Suppressor macrophage treated with lipopolysaccharide for 1 hour (primary cell): ENCODE measurements around the gene NEURL1.
"Not testable (repeated sequence)": the region's sequence is repeated elsewhere in the genome, so short reads cannot be mapped to it uniquely, and the experiment has no call there.

Experiments
- DNase-seq, 3 donors: peaks; one replicate each; pipeline ENCODE4 v3.0.0-alpha.2; 2020 to 2022

NEURL1 gene

DNA sequence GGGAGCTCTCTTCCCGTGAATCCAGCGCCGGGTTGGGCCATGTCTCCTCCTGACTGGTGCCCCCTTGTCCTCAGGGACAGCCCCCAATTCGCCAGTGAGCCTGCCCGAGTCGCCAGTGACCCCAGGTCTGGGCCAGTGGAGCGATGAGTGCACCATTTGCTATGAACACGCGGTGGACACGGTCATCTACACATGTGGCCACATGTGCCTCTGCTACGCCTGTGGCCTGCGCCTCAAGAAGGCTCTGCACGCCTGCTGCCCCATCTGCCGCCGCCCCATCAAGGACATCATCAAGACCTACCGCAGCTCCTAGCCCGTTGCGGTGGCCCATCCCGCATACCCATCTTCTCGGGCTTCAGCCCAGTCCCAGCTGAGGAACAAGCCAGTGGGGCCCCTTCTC, 96.6 kb downstream of the NEURL1 start:
- no peak for DNase-seq

DNA sequence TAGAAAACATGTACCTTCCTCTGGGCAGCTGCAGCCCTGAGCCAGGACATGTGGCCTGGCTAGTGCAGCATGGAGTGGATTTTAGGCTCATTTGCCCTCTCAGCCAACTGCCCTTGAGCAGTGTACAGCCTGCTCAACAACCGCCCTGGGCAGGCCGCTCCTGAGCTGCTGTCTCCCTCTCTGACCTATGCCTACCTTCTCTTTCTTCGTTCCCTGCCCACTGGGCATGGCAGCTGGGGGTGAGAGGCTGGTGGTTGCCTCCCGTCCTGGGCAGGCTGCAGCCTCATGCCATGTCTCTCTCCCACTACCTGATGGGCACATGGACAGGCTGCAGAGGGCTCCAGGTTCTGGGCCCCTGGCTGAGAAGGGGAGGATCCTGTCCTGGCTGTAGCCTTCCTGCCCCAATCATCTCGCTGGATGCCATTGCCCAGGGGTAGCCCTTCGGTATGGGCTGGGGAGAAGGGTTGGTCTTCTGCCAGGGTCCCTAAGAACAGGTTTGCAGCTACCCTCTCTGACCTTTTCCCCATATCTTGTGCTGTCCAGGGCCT, 97.3 kb downstream of the NEURL1 start:
- DNase-seq, result no peak

DNA sequence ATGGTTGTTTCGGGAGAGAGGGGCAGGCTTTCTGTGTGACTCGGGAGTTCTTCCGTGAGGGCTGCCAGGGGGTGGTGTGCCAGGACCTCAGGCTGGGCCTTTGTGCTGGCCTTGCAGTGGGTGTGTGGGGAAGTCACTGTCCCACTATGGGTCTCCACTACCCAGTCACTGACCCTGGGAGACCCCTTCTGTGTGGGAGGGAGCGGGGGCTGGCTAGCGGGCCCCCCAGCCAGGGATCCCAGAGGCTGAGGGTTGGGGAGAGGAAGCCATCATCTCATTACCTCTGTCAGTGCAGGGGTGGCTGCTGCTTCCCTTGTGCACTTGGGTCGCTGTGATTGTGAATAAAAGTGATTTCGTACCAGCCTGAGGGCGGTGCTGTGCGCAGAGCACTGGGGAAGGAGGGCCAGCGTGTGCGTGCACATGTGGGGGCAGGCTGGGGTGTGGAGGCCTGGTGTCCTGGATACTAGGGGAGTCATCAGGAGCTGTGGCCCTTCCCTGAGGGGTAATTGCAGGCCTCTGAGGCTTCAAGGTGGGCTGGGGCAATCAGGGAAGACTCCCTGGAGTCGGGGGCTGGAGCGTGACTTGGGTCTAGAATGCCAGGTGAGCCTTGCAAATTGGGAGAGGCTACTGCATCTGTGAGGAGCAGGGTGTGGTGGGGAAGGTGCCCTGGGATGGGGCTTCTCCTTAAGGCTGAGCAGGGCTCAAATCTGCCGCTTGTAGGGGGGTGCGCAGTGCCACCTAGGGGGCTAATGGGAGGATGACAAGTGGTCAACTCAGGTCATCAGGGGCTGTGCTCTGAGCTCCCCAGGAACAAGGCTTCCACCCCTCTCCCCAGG, 98.9 kb downstream of the NEURL1 start:
- DNase-seq, result peak; percentile 51 to 70 (median 56)

DNA sequence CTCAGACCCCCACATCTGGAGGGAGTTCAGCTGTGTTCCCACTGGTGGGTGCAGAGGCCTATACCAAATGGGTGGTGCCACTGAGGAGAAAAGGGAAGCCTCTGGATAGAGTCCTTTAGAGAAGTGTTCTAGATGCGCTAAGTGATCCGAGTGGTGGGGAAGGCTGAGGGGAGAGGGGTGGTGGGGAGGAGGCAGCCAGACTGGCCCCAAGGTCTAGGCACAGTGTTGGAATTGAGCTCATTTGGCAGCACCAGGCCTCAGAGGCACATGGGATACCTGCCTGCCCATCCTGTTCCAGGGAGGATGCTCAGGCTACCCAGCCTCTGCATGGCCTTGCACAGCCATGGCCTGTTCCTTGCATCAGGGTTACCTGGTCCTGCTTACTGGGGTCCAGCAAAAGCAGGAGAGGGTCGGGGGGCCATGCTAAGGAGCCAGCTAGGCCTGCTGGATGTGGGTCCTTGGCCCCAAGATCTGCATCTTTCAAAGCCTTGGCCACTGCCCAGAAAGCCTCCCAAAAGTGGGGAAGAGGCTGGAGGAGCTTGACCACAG, 99.6 kb downstream of the NEURL1 start:
- no peak for DNase-seq

DNA sequence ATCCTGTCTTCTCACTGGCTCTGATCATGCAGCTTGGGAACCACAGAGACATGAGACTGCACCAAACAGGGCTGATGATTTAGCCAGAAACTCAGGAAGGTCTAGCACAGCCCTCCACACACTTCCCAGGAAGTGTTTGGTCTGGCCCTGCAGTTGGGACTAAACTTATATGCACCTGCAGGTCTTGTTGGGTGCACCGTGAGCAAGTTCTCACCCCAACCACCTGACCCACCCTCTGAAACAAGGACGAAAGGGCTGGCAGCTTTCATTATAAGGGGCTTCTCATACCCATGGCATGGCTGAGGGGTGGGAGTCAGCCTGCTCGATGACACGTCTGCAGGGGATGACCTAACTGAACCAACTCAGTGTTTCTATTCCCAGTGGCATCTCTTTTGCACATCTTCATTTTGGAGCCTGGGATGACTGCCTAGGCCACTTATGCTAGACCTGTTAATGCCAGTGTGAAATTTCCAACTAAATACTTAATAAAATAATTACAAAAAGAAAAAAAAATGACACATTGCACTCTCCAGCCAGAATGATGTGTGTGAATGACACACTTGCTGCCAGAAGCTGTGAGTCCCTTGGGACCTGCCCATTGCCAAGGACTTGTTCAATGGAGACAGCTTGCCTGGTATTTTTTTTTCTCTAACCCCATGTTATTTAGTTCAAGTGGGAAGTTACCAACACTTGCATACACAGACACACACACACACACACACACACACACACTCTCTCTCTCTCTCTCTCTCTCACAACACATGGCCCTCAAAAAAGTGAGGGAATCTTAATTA, 102.6 kb downstream of the NEURL1 start:
- no peak for DNase-seq

DNA sequence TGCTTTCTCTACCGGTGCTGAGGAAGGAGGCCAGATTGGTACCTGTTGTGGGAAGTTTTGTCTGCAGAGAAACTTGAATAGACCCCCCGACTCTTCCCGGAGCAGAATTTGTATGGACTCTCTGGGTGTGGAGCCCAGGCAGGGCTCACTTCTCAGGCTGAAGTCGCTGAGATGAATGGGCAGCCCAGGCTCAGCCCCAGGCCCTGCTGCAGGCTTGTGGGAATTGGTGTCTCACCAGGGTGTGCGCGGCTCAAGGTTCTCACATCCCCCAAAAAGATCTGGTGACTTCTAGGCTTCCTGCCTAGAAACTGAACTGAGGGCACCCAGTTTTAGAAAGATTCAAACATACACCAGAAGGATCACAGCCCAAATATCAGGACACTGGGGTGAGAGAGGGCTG, 103.5 kb downstream of the NEURL1 start:
- DNase-seq, result no peak

DNA sequence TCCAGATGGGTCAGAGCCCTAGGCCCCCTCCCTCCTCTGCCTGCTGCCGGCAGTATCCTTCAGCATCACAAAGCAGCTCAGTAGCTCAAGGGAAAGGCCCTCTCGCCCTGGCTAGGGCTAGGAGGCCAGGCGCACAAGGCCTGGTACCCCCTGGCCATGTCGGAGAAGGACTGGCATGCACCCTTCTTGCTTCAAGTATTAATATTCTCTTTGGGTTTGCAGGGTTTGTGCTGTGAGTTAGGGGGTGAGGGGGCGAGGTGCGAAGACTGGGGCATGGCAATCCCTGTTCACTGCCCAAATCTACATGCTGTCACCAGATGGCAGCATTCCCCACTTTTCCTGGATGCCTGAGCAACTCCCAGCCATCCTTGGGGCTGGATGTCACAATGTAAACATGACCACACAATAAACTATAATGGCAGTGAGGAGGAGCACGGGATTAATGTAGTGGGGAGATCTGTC, 105.2 kb downstream of the NEURL1 start:
- peak; percentile 45 to 63 (median 61) for DNase-seq

DNA sequence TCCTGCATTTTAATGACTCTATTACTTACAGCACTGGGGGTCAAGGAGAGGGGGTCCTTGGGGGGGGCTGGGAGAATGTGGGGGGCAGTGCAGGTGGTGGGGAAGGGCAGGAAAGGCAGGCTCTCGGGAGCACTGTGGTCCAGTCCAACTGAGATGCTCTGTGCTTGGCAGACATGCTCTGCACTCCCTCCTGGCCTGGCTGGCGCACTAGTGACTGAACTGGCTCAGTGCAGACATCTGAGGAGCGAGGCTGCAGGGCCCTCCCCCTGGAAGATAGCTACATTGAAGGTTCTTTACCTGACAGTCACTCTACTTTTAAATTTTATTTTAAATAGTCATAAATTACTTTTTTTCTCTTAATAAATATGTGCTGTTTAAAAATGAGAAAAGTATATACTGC, 105.7 kb downstream of the NEURL1 start:
- no peak for DNase-seq

DNA sequence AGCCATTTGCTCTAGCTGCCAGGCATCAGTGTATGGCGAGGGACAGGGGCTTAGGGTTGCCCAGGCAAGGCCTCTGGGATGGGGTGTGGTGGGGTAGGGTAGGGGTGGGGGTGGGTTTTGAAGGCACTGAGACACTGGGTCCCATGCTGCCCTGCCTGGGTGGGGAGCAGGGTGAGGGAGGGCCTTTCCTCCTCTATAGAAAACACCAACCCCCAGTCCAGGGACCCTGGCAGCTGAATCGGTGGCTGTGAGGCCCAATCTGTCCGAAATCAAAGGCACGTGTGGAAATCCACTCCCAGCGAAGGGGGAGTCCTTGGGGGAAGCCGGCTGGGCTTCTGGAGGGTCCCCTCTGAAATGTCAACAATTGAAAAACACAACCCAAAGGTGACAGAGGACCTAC, 106.4 kb downstream of the NEURL1 start:
- no peak for DNase-seq

DNA sequence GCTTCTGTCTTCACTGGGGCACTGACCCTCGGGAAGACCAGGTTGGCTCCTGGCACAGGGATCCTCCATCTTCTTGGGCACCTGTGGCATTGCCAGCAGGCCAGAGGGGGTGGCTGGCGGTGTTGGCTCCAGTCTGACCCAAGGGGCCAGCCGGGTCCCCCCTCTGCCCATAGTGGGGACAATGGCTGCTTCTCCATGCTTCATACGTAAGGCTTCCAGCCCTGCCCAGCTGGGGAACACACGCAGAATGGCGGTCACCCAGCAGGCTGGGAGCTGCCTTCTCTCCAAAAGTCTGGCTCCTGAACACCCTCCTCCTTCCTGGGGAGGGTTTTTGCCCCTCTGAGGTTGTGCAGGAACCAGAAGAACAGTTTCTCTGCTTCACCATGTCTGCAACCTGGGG, 106.8 kb downstream of the NEURL1 start:
- DNase-seq, result no peak

DNA sequence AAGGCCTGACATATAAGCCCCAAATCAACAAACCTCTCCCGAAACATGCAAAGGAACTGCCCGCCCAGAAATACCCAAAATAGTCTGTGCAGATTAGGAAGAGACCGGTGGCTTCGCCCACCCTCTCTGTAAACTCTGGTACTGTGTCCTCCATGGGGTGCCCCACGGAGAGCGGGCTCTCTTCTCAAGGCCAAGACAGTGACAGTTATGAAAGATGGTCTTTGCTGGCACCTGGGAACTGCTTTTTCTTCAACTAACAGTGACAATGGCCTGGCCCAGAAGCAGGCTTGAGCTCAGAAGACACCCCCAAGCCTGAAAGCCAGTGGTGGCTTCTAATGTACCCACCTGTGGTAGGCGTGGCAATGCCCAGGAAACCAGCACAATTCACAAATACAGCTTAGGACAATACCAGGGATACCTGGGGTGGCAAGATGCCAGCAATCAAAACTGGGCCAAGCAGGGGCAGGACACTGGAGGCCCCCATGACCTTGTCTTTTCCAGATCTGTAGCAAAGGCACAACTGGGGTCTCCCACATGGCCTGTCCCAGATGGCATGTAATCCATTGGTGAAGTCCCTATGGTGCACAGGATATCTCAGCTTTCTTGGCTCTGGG, 107.6 kb downstream of the NEURL1 start:
- no peak for DNase-seq

DNA sequence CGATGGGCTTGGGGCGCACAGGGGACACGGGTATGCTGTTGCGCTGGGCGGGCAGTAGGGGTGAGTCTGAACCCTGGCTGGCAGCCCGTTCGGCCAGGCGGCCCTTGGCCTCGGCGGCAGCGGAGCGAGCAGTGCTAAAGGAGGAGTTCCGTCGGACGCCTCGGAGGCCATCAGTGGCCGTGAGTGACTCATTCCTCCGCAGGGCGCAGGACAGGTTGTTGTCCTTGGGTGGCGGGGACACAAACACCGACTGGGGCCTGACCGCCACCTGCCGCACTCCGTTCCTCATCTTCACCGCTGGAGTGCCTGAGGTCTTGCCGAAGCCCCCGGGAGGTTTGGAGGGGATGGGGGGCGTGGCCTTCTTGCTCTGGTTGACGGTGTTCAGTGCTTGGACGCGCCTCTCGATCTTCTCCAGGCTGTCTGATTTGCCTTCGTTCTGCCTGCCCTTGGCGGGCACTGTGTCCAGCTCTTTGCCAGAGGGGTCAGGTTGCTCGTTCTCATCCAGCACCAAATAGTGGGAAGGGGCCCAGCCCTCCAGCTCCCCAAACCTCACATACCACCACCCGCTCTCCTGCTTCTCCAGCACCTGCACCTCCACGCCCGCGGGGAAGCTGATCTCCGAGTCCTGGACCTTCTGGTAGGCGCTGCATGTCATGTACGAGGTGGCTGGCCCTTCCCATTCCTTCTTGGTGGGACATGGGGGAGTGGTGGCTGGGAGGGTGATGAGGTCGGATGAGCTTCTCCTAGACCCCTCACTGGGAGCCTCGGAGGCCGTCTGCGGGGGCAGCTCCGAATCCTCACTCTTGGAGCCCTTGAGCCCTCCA, 108.7 kb downstream of the NEURL1 start:
- no peak for DNase-seq

DNA sequence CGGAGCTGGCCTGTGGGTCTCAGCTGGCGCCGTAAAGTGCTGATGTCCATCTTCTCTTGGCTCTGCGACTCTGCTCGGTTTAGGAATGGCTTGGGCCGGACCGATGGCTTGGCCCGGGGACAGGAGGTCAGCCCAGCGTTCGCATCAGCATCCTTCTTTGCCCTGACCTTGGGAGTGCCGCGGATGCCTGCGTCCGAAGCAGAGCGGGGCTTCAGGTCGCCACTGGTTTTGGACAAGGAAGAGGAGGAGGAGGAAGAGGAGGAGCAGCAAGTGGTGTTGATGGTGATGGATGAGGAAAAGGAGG, 109.3 kb downstream of the NEURL1 start:
- no peak for DNase-seq

DNA sequence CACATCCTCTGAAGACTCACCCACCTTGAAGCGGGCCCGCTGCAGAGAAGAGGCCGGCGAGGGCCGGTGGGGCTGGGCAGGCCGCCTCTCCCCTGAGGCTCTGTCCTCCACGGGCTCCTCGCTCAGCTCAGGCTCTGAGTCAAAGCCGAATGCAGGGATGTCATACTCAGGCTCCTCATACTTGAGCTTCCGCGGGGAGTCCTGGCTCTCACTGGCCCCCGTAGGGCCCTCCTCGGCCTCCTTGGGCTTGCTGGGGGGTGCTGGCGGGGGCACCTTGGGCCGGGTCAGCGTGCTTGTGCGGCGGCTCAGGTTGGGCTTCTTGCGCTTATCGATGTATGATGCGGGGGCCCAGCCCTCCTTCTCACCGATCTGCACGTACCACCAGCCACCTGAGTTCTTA, 109.9 kb downstream of the NEURL1 start:
- no peak for DNase-seq

DNA sequence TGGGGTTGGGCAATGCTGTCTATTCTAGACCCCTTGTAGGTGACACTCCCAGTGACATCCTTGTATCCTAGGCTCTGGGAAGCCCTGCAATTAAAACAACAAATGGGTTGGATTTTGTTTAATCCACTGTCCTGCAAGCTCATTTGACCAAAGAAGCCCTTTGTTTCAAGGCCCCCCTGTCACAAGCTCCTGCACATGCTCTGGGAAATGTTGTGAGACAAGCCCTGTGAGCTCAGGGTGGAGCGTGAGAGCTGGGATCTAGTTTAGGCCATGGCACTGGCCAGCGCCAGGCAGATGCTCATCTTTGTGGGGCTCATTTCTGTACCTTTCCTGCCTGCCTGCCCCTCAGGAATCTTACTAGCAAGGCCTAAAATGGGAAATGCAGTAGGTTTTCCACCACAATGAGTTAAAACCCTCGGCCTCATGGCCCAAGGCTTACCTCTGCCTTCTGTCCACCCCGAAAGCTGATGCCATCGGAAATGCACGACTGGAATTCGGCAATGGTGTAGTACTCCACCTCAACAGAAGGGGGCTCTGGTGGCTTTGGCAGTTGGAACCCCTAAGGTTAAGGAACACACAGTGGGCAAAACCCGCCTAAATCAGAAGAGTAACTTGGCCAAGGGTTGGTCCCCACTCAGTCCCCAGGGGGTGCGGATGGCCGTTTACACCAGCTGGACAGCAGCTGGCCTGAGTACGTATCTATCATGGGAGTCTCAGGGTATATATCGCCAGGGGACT, 112.0 kb downstream of the NEURL1 start:
- peak; percentile 66 to 70 (median 67) for DNase-seq

DNA sequence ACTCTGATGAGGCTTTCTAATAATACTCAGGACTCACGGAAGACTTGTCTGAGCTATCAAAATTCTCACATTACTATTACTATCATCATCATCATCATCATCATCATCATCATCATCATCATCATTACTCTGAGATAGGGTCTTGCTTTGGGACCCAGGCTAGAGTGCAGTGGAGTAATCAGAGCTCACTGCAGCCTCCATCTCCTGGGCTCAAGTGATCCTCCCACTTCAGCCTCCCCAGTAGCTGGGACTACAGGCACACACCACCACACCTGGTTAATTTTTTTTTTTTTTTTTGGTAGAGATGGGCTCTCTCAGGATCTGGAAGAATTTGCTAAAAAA, 112.6 kb downstream of the NEURL1 start:
- DNase-seq, result not testable (repeated sequence)

DNA sequence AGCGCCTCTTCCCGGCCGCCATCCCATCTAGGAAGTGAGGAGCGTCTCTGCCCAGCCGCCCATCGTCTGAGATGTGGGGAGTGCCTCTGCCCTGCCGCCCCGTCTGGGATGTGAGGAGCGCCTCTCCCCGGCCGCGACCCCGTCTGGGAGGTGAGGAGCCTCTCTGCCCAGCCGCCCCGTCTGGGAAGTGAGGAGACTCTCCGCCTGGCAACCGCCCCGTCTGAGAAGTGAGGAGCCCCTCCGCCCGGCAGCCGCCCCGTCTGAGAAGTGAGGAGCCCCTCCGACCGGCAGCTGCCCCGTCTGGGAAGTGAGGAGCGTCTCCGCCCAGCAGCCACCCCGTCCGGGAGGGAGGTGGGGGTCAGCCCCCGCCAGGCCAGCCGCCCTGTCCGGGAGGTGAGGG, 113.5 kb downstream of the NEURL1 start:
- DNase-seq, result not testable (repeated sequence)

DNA sequence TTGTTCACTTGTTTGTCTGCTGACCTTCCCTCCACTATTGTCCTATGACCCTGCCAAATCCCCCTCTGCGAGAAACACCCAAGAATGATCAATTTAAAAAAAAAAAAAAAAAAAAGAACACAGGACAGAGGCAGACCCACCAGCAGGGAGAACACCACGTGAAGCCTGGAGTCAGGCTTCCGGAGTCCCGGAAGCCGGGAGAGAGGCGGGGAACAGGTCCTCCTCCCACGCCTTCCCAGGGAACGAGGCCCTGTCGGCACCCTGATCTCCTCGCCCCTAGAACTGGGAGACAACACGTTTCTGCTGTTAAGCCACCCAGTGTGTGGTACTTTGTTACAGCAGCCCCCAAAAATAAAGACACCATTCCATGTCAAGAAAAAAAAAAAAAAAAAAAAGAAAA, 114.6 kb downstream of the NEURL1 start:
- not testable (repeated sequence) for DNase-seq

DNA sequence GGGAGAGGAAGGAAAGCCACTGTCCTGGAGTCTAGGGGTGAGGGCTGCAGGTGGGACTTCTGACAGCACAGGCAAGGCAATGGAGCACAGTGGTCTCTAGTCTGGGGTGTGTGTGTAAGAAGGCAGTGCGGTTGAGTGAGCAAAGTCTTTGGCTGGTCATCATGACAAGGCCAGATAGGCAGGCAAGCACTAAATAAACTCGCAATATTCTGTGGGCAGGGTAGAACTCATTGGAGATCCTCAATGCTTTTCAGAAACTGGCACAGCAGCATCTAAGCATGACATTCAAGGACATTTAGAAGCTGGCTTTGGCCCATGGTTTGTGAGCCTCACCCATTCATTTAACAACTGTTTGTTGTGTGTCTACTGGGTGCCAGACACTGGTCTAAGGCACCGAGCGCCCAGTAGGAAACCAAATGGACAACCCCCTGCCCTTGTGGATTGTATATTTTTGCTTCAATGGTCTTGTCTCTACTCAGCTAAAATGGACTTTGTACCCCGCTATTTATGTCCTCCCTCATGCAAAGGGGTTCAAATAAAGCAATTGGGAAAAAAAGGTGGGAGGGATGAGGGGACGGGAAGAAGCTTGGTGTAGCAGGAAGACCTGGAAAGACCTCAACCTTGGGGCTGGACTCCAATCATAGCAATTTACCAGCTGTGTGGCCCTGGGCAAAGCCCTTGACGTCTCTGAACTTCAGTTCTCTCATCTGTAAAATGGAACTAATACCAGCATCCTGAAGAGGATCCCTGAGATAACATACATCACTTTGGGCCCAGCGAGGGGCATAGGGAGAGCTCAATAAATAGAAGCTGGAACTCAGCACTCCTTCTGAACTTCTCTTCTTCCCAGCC, 116.0 kb downstream of the NEURL1 start:
- DNase-seq, result no peak

DNA sequence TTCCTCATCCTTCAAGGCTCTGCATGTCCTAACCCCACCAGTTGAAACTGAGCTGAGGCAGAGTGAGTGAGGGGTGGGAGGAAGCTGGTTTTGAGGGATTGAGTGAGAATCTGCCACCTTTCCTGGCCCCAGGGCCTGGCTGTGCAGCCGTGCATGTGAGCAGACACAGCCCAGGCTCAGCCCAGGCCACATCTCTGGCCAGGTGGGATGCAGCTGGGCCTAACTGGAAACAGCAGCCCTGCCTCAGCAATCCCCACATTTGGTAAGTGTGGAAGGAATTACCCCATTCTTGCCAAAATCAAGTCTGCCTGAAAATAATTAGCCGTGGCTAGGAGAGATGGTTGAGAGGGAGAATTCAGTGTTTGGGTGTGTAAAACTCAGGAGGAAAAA, 116.6 kb downstream of the NEURL1 start:
- DNase-seq, result no peak
